Mammary epithelial cell (primary cell): Measurements from ENCODE around the gene EYS.

Source experiments
- CTCF ChIP-seq, 2 donors: IDR thresholded peaks in 1 of 2; conservative IDR thresholded peaks in 1 of 2; 2 replicates each; pipeline ENCODE4 v1.5.1; 2011 to 2012; ENCODE audit warnings: inconsistent platforms in 2 of 2, low read length in 2 of 2, mild to moderate bottlenecking in 2 of 2, control low read depth in 1 of 2, low read depth in 1 of 2; ENCODE audit not compliant: insufficient read depth in 1 of 2; ENCODE audit errors: extremely low read depth in 1 of 2
- EZH2 ChIP-seq: IDR thresholded peaks from 2 replicates; pipeline ENCODE4 v1.6.1; 2012; ENCODE audit warnings: low read length, inconsistent platforms, borderline replicate concordance

GRCh38 chr6:65157025-65157424 lies 550.0 kb downstream of the EYS start:
- no peak for TF ChIP-seq CTCF (conservative IDR thresholded peaks at IDR 0.05 in 1 of 2, IDR thresholded peaks at IDR 0.05 in 1 of 2; ENCODE audit: extremely low read depth in 1 of 2, insufficient read depth in 1 of 2, low read depth in 1 of 2, low read length in 2 of 2)
- no peak for TF ChIP-seq EZH2
